Measurements from ENCODE around the gene DLG1.
"Not testable (repeated sequence)": the region's sequence is repeated elsewhere in the genome, so short reads cannot be mapped to it uniquely, and the experiment has no call there.

The DLG1 gene

GRCh38 chr3:197076415-197076814 is 222.0 kb downstream of the DLG1 start:
- H3K4me3 ChIP-seq (replicated peaks in 1 of 2; ENCODE audit: low read depth in 2 of 2, low read length in 2 of 2) = no peak overlapping the region
- DNase-seq (ENCODE audit: low read depth in 2 of 2) = no peak
- TF ChIP-seq CTCF (IDR thresholded peaks at IDR 0.05; ENCODE audit: low read depth, low read length) = no peak

GRCh38 chr3:197068077-197068476 is 230.3 kb downstream of the DLG1 start:
- no peak overlapping the region for H3K4me3 ChIP-seq (replicated peaks in 1 of 2; ENCODE audit: low read depth in 2 of 2, low read length in 2 of 2)
- no peak for DNase-seq (ENCODE audit: low read depth in 2 of 2)
- TF ChIP-seq CTCF (IDR thresholded peaks at IDR 0.05; ENCODE audit: low read depth, low read length) = no peak

- no peak for DNase-seq (ENCODE audit: low read depth in 2 of 2)
These were observed 233.6 kb downstream of the DLG1 start for GRCh38 chr3:197064771-197065170.

GRCh38 chr3:197062446-197062845 is 236.0 kb downstream of the DLG1 start:
- TF ChIP-seq CTCF (IDR thresholded peaks at IDR 0.05; ENCODE audit: low read depth, low read length) = no peak
- no peak for DNase-seq (ENCODE audit: low read depth in 2 of 2)
- H3K4me3 ChIP-seq (replicated peaks in 1 of 2; ENCODE audit: low read depth in 2 of 2, low read length in 2 of 2) = no peak overlapping the region

More at GRCh38 chr3:197064771-197065170, 233.6 kb downstream of the DLG1 start:
- no peak for TF ChIP-seq CTCF (IDR thresholded peaks at IDR 0.05; ENCODE audit: low read depth, low read length)
- no peak overlapping the region for H3K4me3 ChIP-seq (replicated peaks in 1 of 2; ENCODE audit: low read depth in 2 of 2, low read length in 2 of 2)

GRCh38 chr3:197051637-197052036 is 246.8 kb downstream of the DLG1 start:
- not testable (repeated sequence) for DNase-seq (ENCODE audit: low read depth in 2 of 2); H3K4me3 ChIP-seq (replicated peaks in 1 of 2; ENCODE audit: low read depth in 2 of 2, low read length in 2 of 2)

- H3K4me3 ChIP-seq (replicated peaks in 1 of 2; ENCODE audit: low read depth in 2 of 2, low read length in 2 of 2) = no peak overlapping the region
- DNase-seq (ENCODE audit: low read depth in 2 of 2) = no peak
- no peak for TF ChIP-seq CTCF (IDR thresholded peaks at IDR 0.05; ENCODE audit: low read depth, low read length)
These were observed 247.9 kb downstream of the DLG1 start for GRCh38 chr3:197050511-197050910.

GRCh38 chr3:197042539-197042938 is 255.9 kb downstream of the DLG1 start:
- no peak overlapping the region for H3K4me3 ChIP-seq (replicated peaks in 1 of 2; ENCODE audit: low read depth in 2 of 2, low read length in 2 of 2)
- no peak for TF ChIP-seq CTCF (IDR thresholded peaks at IDR 0.05; ENCODE audit: low read depth, low read length)
- DNase-seq (ENCODE audit: low read depth in 2 of 2) = no peak
